ENCODE results near the gene KCNQ1.

The KCNQ1 gene

GRCh38 chr11:2726964-2727363, 282.2 kb downstream of the KCNQ1 start:
- no peak for FAIRE-seq

GRCh38 chr11:2728128-2728662, 283.4 kb downstream of the KCNQ1 start:
- no peak for FAIRE-seq

GRCh38 chr11:2728663-2729332, 284.0 kb downstream of the KCNQ1 start:
- no peak for FAIRE-seq

- FAIRE-seq, result no peak
Observed at GRCh38 chr11:2729841-2730240, 285.0 kb downstream of the KCNQ1 start.

GRCh38 chr11:2730272-2731129, 285.7 kb downstream of the KCNQ1 start:
- no peak for FAIRE-seq

- FAIRE-seq, result no peak
Observed at GRCh38 chr11:2731130-2732125, 286.6 kb downstream of the KCNQ1 start.

- FAIRE-seq, result no peak
Observed at GRCh38 chr11:2732261-2732939, 287.6 kb downstream of the KCNQ1 start.

- no peak for FAIRE-seq
Observed at GRCh38 chr11:2732940-2733628, 288.3 kb downstream of the KCNQ1 start.

GRCh38 chr11:2734181-2735052, 289.6 kb downstream of the KCNQ1 start:
- no peak for FAIRE-seq

GRCh38 chr11:2735053-2735589, 290.3 kb downstream of the KCNQ1 start:
- FAIRE-seq, result no peak

- no peak for FAIRE-seq
Observed at GRCh38 chr11:2736577-2737225, 291.9 kb downstream of the KCNQ1 start.

GRCh38 chr11:2737226-2737590, 292.4 kb downstream of the KCNQ1 start:
- no peak for FAIRE-seq

GRCh38 chr11:2737866-2738265, 293.1 kb downstream of the KCNQ1 start:
- FAIRE-seq, result no peak

- FAIRE-seq, result no peak
Observed at GRCh38 chr11:2738551-2739431, 294.0 kb downstream of the KCNQ1 start.

- no peak for FAIRE-seq
Observed at GRCh38 chr11:2739531-2740274, 294.9 kb downstream of the KCNQ1 start.

GRCh38 chr11:2740275-2740940, 295.6 kb downstream of the KCNQ1 start:
- FAIRE-seq, result no peak

- FAIRE-seq, result no peak
Observed at GRCh38 chr11:2741006-2741376, 296.2 kb downstream of the KCNQ1 start.

Data from G401.6 (cell line).